GM18519 (cell line): ENCODE results near the gene GMDS.

Source experiments
- ATAC-seq: cut with Tn5 transposase; IDR thresholded peaks from one replicate; pipeline ENCODE4 v1.9.1; 2021; ENCODE audit warnings: mild to moderate bottlenecking, moderate library complexity; ENCODE audit not compliant: unreplicated experiment, low FRiP score

GMDS gene

DNA sequence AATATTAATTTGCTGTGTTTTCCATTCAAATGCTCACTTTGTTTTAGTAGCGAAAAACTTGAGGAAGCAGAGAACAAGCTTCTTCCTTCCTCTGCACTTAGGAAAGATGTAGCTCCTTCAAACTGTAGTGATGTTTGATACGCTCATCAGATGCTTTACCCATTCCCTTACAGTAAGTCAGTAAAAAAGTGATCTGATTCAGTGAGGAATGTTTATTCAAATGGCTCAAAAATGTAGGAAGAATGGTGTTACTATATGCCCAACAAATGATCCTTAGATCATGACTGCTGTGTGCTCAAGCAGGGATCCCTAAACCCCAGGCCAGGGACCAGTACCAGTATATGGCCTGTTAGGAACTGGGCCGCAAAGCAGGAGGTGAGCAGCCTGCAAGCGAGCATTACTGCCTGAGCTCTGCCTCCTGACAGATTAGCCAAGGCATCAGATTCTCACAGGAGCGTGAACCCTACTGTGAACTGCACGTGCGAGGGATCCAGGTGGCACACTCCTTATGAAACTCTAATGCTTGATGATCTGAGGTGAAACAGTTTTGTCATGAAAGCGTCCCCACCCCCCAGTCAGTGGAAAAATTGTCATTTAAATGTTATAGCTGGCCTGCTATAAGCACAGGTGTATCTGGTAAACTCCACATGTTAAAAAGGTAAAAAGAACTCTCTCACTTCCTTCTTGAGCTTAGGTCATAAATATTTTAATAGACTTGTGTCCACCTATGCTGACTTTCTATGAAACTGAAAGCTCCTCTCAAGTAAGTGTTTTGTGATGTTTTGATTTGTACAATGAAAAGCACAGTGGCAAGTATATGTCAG is 448.5 kb downstream of the GMDS start:
- peak; percentile 82 for ATAC-seq

DNA sequence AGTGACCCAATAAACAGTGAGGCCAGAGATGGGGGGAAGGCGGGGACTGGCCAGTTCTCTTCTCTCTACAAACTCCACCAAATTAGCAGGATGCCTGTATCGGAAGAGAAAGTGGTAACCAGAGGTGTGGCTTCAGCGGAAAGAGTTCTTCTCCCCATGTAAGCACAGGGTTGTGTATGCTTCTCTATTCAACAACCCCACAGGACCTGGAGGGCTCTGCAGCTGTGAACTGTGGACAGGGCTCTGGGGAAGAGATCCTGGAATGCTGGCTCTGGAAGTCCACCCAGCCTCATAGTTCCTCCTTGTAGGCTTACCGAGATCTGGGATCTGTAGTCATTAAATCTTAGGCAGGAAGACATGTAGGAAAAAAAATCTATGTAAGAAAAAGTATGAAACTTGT is 449.5 kb downstream of the GMDS start:
- no peak for ATAC-seq

DNA sequence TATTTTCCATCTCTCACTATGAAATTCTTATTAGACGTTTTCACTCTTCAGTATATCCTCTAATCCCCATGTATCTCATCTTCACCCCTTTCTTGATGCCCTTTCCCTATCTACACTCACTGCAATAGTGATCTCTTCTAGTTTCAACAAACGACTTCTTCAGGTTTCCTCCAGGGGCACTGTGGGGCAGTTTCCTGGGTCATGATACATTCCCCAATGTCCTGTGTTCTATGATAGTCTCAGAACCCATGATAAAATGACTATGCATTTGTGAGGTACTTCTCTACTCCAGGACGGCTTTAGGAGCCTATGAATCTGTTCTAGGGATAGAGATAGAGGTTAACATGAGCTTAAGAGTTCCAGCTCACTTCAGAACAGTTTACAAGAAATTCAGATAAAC is 452.4 kb downstream of the GMDS start:
- no peak for ATAC-seq

DNA sequence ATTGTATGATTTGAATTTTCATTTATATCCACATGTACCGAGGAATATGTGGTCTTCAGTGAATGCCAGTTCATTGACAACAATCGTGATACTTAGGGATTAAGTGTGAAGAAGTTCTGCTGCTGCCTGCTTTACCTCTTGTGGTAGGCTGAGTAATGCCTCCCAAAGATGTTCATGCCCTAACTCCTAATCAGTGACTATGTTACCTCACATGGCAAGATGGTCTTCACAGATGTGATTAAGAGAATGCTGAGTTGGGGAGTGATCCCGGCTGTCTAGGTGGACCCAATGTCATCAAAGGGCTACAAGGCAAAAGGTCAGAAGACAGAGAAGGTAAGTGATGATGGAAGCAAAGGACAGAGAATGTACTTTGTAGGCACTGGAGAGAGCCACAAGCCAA is 454.7 kb downstream of the GMDS start:
- ATAC-seq = no peak

DNA sequence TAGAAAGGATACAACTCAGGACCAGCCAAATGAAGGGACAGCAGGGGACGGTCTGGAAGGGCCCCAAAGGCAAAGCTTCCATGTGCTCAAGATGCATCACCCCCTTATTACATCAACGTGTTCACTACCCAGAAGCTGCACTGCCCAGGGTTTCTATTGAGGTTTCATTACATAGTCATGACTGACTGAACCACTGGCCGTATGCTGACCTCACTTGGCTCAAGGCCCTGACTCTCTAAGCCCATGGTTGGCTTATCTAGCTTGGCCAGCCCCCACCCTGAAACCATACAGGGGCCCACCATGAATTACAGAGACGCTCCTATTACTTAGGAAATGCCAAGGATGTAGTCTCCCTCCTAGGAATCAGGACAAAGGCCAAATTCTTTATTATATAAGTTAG is 456.3 kb downstream of the GMDS start:
- ATAC-seq = no peak

DNA sequence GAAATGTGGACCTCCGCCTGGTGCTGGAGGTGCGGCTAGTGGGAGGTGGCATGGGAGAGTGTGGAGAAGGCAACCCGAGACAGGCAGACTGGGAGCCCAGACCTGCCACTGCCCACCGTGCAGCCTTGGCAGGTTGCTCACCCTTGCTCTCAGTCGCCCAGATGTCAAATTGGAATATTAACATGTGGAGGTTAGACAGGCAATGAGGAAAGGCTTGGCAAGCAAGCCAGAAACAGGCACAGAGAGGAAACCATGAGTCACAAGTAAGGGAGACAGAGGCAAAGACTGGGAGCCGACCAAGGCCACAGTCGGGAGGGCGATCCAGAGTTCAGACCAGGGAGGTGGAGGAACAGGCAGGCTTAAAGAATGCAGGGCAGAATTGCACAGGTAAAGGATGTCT is 457.5 kb downstream of the GMDS start:
- ATAC-seq = no peak

DNA sequence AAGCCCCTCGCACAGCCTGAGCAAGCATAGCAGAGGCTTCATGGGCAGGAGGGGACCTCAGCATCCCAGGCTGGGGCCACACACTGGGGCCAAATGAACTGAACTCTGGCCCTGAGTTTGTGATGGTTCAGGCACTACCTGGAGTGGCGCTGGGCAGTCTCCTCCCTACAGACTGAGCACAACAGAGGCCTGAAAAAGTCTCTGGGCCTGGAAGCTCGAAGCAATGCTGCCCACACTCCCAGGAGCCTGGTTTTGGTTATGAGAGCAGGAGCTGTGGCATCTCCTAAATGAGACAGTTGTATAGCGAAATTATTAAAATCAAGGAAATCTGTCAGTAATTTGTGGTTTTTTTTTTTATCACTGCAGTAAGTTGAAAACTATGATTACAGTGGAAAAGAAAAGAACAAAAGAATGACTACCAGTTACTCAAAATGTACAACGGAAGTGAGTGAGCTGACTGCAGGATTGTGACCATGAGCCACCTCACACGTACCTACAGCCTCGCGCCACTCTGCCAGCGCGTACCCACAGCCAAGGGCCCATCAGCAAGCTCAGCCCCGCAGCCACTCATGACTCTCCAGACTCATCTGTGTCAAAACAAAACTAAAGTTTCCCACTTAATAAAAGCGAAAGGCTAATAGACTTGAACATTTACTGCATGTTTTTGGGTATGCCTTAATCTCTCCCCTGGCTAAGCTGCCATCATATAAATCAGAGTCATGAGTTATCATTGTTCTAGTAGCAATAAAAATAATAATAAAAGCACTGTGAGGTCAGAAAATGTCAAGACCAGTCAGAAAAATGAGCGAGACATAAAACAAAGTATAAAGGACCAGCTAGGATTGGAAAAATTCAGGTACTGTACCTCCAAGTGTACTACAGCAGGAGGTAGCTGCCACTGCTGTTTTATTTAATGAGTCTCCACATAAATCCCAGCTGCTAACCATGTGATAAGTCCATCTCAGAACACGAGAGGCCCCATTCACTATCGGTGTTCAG is 458.7 kb downstream of the GMDS start:
- ATAC-seq = no peak

DNA sequence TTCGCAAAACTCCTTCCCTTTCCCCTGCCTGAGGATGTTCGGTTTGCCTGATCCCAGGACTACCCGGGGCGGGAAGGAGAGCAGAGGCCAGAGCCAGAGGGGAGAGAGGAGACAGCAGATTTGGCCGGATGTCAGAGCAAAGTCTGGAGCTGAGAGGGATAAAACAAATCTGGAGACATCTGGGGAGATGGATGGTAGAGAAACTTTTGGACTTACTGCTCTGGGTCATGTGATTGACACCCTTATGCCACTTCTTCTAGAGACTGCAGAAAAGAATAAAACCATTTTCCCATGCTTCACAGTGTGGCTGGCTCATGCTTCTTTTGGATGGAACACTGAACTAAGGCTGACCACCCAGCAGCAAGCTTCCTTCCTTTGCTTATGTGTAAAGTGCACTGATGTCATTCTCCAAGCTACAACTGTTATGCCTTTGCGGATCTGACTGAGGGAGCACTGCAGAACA is 461.0 kb downstream of the GMDS start:
- no peak for ATAC-seq

DNA sequence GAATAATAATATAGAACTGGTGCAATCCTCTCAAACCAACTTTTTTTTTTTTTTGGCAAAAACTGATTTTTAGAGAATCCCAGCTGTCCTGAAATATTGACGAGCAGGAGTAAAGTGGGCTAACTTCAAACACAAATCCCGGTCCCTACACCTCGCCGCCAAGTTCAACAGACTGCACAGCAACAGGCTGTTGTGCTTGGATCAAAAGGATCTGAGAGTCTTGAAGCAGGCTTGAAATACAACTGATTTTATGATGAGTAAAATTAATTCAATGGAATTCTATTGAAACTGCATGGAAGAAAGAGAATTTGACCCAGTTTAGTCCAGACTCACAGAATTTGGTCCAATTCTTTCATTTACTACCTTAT is 463.6 kb downstream of the GMDS start:
- ATAC-seq = no peak

DNA sequence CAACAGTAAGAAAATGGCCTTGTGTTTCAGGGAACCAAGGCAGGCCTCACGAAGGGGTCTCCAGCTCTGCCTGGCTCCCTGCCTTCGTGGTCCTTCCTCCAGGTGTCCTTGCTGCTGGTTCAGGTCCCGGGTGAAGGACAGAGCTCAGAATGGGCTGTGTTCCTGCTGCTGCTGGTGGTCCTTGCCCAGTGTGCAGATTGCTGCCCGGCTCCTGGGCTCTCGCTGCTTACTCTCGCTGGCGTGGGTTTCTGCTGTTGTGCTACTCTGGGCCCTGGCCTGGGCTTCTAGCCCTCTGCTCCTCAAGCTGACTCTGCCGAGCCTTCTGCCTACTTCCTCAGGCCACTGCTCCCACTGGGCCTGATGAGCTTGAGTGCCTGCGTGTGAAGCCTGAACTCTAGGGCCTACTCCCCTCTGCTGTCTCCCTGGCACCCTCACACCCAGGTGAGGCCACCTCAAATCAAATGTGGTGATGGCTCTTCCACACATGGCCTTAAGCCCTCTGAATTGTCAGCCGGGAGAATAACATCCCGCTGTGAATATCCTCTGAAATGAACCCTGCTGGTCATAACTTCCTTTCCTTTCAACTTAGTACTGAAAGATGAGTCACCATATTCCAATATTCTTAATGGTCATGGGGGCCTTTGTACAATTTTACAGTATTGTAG is 464.1 kb downstream of the GMDS start:
- no peak for ATAC-seq

DNA sequence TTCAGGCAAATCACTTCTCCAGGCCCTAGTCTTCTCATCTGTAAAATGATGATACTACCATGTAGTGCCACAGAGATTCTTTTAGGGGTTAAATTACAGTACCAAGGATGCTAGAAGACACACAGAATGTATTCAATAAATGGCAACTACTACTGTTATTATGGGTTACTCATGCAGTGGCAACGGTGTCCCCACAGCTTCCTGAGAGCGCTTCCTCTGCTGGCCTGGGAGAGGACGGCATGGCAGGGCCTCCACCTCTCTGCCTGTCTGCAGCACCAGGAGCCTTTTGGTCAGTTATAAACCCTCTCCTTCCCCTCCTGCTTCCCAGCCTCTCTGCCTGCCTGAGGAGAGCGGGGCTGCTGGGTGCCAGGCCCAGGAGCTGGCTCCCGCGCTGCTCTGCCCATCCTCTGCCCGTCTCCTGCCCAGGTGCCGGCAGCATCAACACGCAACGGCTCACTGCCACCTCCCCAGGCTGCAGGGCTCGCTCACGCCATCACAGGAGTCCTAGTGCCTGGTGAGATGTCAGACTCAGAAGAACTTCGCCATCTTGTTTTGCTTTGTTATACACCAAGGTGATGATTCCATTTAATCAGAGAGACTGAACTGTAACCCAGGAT is 465.0 kb downstream of the GMDS start:
- no peak for ATAC-seq

DNA sequence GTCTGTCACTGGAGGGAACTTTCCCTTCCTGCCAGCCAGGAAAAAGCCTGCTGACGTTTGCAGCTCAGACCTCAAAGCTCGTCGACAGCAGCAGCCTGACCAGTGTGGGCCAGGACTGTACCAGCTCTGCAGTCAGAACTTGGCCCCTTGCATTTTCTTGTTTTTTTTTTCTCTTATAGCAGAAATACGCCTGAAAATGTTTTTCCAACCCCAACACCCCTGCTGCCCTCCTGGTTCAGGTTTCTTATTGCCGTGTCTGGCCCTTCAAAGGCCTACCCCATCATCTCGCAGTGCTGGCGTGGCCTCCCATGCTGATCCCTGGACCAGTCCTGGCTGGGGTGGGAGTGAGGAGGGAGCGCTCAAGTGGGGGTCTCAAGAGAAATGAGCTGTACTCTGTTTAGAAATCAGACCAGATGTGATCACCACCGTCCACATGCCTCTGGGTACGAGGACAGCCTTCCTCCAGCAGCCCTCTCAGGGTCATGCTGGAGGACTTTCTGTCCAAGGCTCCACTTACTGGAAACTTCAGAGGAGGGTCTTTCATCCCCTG is 466.6 kb downstream of the GMDS start:
- no peak for ATAC-seq

DNA sequence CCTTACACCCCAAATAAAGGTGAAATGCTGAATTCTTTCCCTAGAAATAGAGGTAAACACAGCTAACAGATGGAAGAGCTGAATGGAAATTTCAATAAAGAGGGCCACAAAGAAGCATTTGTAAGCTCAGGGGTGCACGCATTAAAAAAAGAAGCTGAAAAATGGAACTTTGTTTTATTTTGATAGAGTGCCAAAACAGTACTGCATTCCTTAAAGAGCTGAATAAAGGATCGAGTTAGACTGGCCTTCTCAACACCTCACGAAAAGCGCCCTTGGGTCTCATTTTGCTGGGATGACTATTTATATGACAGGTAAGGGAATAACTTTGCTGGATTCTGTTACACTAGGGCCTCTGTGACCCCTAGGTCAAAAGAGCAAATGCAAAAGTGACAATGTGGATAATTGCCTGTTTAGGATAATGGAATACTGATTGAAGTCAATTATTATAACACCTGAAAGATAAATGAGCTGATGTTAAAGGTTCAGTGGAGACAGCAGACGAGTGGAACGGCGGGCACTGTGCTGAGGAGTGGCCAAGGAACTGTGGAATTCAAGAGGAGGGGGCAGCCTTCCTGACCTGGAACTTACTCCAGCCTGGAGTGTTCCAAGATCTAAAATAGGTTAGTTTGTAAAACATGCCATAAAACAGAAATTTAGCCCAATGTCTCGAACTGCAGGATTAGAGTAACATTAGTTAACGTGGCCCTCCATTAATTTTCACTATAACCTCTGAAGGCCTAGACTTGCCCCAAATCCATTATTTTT is 467.3 kb downstream of the GMDS start:
- ATAC-seq = no peak

DNA sequence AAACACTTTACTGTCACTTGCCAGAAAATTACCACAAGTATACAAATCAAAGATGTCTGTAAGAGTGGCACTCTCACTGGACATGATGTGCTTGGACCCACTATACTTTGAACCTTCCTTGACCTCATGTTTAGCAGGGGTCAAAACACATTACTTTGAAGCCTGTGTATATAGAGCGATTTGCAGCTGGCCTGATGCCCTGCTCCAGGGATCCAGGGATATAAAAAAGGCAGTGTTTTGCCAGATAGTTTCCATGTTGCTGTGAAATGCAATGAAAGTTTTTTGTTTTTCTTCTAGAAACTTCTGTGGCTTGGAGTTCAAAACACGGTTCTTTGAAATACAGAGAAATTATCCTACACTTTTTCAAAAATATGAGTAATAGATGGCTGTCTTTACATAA is 470.0 kb downstream of the GMDS start:
- no peak for ATAC-seq

DNA sequence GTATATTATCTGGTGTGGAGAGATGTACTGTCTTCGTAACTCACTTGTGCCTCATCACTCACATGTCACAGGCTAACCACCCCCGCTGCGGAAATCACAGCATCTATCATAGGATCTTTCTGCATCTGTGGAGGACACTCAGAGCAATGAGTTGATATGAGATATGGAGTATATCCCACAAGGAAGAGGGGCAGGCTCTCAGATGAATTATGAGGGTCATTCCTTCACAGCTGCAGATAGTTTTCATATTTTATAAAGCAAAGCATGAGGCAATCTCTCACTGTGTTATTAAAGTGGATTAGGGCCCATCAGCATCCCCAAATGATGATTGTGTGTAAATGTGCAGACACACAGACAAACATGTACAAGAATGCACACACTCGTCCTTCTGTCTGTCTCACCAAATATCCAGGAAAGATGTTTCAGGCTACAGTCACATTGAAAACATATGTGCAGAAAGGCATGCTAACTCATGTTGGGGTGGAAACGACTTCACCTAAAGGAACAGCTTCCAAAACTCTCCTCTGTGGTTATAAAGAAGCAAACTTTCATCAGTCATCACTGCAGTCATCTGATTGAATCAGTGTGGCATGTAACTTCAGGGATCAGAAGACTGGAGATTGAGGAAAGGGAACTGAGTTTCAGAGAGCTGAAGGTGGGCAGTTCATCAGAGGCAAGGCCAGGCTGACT is 471.0 kb downstream of the GMDS start:
- ATAC-seq = no peak

DNA sequence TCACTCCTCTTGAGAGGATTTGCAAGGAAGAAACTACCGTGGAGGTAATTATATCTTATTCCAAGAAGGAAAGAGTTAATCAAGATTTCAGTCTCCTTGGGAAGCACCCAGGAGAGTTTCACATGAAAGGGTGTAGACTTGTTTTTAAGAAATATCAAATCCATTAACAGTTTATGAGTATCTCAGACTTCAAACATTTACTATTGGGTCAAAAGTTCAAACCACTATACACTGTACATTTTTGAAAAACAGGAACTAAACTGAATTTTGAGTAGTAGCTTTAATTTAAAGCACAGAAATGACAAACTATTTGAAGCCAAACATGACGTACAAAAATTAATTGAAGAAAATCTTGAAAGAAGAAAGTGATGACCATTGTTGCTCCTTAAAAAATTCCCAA is 471.7 kb downstream of the GMDS start:
- no peak for ATAC-seq

DNA sequence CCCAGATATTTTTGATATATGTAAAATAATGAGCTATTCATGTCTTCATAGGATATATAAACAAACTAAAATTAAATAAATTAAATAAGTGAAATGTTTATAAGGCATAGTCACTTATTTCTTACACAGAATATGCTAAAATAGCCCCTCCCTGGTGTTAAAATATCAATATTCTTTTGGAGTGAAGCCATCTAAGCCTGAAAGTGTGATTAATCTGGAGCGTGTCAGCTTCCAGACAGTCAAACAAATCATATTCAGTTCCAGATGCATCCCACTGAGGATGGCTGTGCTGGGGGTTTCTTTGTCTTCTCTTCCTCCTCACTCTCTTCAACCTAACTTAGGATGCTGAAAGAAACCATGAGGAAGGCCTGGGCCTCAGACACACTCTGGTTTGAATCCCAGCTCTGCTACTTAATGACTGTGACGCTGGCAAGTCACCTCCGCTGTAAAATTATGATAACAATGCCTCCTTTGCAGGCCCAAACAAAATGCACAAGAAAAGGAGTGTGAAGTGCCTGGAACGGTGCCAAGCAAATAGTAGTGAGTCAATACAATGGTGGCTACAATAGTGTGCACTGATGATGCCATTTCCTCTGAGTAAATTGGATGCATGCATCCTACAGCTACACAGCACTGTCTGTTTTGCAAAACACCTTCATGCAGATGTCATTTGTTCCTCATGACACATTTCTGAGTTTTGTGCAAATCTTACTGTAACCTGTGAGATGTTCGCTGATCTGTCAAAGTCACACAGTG is 474.3 kb downstream of the GMDS start:
- ATAC-seq = no peak

DNA sequence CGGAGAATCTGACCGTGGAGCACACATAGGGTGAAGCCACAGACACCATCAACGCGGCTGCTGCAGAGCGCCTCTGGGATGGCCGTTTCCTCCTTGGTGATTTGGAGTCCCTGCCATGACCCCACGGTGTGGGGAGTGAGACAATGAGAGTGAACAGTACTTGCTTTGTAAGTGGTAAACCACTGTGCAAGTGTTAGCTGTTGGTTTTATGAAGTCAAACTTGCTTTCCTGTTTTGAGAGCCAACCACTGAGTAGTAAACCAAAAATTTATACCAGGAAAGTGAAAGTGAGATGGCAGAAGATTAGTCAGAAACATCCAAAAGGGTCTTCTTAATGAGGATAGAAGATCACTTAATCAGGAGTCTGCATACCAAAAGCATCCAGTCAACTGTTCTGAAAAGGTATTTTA is 475.0 kb downstream of the GMDS start:
- no peak for ATAC-seq
